Activated CD8-positive, alpha-beta memory T cell treated with anti-CD3 and anti-CD28 coated beads for 36 hours (primary cell): Measurements from ENCODE around the gene PRADC1. TPM values are rescaled to one million over a fixed set of nuclear protein-coding genes. Genes with fewer than 3 reads are reported as not detected.
"Not testable (repeated sequence)": the region's sequence is repeated elsewhere in the genome, so short reads cannot be mapped to it uniquely, and the experiment has no call there.

Experiments used
- CTCF ChIA-PET: fragments of 350-600 bp; sonication (Branson Sonifier 250); formaldehyde crosslinking; loops from one replicate; lab custom pipeline; 2021; ENCODE audit warnings: antibody characterized with exemption; lab: Charles Lee
- POLR2A ChIA-PET: fragments of 350-600 bp; sonication (Branson Sonifier 250); formaldehyde crosslinking; loops from one replicate; lab custom pipeline; 2021; ENCODE audit warnings: antibody characterized with exemption; lab: Charles Lee
- total RNA-seq, 2 experiments: library from RNA; stranded (reverse); gene quantifications; one replicate each; pipeline ENCODE4 v1.2.3, GENCODE V29; 2021

PRADC1 gene
- total RNA-seq, 2 experiments from 2014 or later, result 21.9 to 23.4 TPM

DNA sequence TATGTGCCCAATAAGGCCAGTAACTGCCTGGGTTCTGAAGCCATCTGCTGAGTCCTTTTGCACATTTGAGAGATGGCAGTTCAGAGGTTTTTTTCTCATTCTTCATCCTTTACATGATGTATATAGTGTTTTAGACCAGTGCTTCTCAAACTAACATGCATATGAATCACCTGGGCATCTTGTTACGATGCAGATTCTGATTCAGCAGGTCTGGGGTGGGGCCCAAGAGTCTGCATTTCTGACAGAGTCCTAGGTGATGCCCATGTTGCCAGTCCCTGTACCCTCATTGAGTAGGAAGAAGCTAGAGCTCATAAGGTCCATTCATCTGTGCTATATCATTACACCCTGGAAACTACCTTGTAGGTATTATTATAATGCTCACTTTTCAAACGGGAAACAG is 15.2 kb downstream of the PRADC1 start:
- ChIA-PET POLR2A (interaction anchor here (1.2 kb wide), 1 partner anchor 15 kb away, joined by 5 read pairs; no protein-coding TSS in a partner anchor), CTCF (interaction anchor here (1.3 kb wide), 1 partner anchor 10 kb away, joined by 3 read pairs; no protein-coding TSS in a partner anchor)

DNA sequence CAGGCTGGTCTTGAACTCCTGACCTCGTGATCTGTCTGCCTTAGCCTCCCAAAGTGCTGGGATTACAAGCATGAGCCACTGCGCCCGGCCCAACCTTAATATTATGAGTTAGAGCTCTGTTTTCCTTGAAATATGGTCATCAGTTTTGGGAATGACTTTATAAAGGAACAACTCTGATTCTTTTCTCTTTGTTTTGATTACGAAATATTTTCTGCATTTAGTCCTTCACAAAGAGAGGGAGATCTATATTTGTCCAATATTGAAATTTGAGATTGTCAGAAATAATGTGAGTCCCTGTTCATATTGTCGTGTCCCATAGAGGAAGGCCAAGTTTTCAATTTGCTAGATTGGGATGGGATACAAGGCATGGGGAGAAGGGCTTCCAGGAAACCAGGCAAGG is 15.9 kb downstream of the PRADC1 start:
- ChIA-PET POLR2A (no interaction called here), CTCF (interaction anchor here (1.3 kb wide), 1 partner anchor 11 kb away, joined by 3 read pairs; no protein-coding TSS in a partner anchor)

DNA sequence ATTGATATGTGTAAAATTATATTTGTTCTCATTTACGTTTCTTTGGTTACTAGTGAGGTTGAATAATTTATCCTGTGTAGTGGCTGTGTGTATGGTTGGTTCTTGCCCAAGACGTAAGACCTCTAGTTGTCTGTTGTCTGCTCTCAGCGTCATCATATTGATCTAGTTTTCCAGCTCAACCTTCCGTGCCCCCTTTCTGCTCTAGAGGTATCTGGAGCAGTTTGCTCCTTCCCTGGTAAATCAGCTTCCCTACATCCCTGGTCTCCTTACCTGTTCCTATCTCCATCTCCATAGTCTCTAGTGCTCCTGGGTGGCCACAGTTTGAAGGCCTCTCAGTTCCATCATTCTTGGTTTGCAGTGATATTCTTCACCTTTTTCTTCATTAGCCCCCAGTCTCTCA is 17.8 kb downstream of the PRADC1 start:
- ChIA-PET CTCF (no interaction called here), POLR2A (interaction anchor here (0.9 kb wide), 1 partner anchor 18 kb away, joined by 4 read pairs; the partner anchor contains the start of genes CCT7 and PRADC1)

DNA sequence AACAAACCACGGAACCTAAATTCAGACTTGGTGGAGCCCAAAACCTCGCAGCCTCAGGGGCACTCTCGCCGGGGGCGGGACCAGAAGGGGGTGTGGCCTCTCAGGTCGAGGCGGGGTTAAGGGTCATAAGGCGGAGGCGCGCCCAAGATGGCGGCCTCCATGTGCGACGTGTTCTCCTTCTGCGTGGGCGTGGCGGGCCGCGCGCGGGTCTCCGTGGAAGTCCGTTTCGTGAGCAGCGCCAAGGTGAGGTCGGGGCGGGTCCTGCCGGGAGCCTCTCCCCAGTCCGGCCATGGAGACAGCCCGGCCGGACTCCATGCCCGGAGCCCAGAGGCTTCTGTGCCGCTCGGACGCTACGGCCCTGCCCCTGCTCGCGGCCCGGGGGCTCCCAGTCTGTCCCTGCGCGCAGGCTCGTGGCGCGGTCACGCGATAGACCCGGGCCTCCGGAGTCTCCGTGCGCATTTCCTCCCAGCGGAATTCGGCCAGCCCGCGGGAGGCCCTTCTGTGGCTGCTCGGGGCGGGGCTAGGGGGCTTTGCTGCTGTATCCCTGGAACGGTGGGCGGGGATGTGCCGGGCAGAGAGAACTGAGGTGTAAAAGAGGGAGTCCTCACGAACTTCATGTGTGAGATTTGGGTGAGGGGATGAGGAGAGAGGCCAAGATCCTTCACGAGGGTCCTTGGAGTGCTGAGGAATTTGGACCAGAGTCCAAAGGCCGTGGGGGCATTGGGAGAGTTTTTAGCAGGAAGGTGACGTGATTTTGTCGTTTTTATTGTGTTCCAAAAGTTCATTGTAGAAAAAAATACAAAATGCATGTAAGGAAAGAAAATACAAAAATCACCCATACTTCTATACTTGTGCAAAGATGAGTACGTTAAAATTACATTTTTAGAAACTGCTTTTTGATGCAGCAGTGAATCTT is 18.7 kb downstream of the PRADC1 start, which contains the start of gene SMYD5:
Gene SMYD5, plus strand, starts transcription at position 126 of the 916 bp plus-strand sequence. Its CDS starts 22 bp downstream, at position 148.
- ChIA-PET POLR2A (interaction anchor here (0.9 kb wide), 1 partner anchor 19 kb away, joined by 4 read pairs; the partner anchor contains the start of genes CCT7 and PRADC1), CTCF (interaction anchor here (1.2 to 6.4 kb wide), 3 partner anchors 14 to 296 kb away, joined by 3 to 64 read pairs (median 10); no protein-coding TSS in a partner anchor)

DNA sequence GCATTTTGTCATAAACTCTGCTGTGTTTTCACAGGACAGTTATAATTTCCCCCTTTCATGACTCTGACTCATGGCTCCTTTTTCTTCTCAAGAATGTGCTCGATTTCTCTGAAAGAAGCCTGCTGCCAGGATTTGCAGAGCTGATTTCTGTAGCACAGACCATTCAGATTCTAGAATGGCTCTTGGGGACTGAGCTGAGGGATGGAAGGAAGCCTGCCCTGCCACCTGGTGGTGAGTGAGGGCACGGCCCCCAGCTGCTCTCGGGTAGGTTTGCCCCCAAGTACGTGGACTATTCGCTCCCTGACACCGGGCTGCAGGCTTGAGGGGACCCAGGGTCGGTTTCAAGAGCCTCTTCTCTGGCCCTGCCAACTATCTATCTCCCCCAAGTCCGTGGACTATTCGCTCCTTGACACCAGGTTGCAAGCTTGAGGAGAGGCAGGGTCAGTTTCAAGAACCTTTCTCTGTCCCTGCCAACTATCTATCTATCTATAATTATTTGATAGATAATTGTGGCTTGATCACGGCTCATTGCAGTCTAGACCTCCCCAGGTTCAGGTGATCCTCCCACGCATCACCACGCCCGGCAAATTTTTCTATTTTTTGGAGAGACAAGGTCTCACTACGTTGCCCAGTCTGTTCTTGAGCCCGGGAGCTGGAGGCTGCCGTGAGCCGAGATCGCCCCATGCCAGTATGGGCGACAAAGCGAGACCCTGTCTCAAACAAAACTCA is 20.4 kb downstream of the PRADC1 start:
- ChIA-PET POLR2A (interaction anchor here (1.1 to 1.6 kb wide), 3 partner anchors 21 to 72 kb away, joined by 3 to 9 read pairs (median 5); partner anchors contain the start of genes CCT7 and FBXO41), CTCF (interaction anchor here (0.8 to 6.4 kb wide), 17 partner anchors 8 to 319 kb away, joined by 3 to 64 read pairs (median 4); partner anchors contain the start of genes NOTO, PRADC1 and SFXN5)

DNA sequence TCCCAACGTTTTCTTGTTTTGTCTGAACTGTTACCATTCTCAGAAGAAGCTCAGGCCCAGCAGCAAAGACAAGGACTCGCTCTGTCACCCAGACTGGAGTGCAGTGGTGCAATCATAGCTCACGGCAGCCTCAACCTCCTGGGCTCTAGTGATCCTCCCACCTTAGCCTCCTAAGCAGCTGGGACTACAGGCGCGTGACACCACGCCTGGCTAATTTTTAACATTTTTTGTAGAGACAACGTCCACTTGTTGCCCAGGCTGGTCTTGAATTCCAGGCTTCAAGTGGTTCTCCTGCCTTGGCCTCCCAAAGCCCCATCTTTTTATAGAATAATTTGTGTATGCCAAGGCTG is 21.0 kb downstream of the PRADC1 start:
- POLR2A ChIA-PET, result interaction anchor here (1.3 to 1.6 kb wide), 2 partner anchors 35 to 73 kb away, joined by 3 to 9 read pairs; partner anchors contain the start of gene FBXO41

DNA sequence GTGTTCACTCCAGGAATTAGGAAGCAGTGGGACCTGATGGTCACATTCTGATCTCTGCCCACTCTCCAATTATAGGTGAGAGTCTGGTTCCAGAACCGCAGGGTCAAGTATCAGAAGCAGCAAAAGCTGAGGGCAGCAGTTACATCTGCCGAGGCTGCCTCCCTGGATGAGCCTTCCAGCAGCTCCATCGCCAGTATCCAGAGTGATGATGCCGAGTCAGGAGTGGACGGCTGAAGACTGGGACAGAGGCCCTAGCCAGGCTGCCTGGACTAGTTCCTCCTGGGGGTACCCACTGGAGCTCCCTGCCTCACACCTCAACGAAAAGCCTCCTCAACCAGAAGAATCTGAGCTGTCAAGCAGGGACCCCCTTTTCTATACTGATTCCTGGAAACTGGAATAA is 22.3 kb downstream of the PRADC1 start:
- ChIA-PET POLR2A (no interaction called here), CTCF (interaction anchor here (6.4 kb wide), 1 partner anchor 34 kb away, joined by 64 read pairs; no protein-coding TSS in a partner anchor)

More for the DNA sequence above, 21.0 kb downstream of the PRADC1 start:
- CTCF ChIA-PET, result interaction anchor here (0.8 to 6.4 kb wide), 14 partner anchors 9 to 319 kb away, joined by 3 to 64 read pairs (median 4); partner anchors contain the start of genes NOTO and SFXN5

DNA sequence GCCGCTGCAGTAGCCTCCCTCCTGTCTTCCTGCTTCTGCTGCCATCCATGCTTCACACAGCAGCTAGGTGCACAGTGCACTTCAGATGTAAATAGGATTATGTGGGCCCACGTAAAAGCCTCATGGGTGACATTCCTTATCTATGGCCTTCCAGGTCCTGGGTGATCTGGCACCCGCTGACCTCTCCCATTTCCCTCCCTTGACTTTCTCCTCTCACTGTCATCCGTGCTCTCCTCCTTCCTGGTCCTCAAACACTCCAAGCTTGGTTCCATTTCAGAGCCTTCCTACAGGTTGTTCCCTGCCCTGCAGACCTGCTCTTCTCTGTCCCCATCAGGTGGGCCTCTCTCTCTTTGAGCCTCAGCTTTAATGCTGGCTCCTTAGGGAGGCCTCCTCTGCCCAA is 23.0 kb downstream of the PRADC1 start:
- ChIA-PET CTCF (interaction anchor here (1.1 to 6.4 kb wide), 2 partner anchors 34 to 317 kb away, joined by 3 to 64 read pairs; no protein-coding TSS in a partner anchor), POLR2A (no interaction called here)

DNA sequence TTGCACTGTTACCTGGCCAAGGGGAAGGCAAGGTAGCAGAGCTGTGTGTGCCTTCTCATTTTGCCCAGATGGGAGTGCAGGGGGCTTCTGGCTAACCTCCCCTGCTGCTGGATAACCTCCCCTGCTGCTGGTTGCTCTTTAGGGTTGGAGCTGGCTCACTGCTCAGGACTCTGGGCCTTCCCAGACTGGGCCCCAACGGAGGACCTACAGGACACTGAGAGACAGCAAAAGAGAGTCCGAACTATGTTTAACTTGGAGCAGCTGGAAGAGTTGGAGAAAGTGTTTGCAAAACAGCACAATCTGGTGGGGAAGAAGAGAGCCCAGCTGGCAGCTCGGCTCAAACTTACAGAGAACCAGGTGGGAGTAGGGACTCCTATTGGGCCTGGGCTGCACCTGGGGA is 24.8 kb downstream of the PRADC1 start:
- POLR2A ChIA-PET, result no interaction called here
- CTCF ChIA-PET, result interaction anchor here (0.8 to 6.4 kb wide), 2 partner anchors 21 to 32 kb away, joined by 3 to 64 read pairs; no protein-coding TSS in a partner anchor

DNA sequence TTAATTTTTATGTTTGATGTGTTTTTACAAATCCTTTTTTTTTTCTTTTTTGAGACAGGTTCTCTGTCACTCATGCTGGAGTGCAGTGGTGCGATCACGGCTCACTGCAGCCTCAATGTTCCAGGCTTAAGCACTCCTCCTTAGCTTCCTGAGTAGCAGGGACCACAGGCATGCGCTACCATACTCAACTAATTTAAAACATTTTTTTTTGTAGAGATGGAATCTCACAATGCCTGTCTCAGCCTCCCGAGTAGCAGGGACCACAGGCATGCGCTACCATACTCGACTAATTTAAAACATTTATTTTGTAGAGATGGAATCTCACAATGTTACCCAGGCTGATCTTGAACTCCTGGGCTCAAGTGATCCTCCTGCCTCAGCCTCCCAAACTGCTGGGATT is 27.4 kb downstream of the PRADC1 start:
- ChIA-PET CTCF (interaction anchor here (0.6 kb wide), 1 partner anchor 28 kb away, joined by 3 read pairs; no protein-coding TSS in a partner anchor), POLR2A (no interaction called here)

DNA sequence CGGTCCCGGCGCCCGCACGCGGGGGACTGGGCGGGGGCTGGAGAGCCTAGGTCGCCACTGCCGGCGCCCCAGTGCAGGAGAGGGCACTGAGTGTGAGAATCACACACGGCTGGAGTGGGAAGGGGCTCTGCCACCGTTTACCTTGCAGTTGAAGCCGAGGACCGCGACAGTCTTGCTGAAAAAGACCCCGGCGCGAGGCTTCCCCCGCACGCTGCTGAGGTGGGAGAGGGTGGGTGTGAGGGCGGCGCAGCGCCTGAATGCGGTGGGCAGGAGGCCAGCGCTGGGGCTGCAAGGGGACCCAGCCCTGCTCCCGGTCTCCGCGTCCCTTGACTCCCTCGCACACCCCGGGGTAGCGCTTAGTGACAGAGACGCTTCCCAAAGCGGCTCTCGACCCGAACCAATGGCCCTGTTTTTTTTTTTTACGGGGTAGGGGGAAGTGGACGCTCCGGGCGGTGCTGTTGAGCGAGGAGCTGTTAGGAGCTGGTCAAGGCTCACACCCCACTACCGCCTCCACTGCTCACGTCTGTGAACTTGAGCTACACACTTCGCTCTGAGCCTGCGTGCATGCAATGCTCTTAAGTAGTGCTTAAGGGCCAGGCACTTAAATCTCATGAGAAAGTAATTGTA is 29.9 kb downstream of the PRADC1 start:
- ChIA-PET CTCF (no interaction called here), POLR2A (no interaction called here)

DNA sequence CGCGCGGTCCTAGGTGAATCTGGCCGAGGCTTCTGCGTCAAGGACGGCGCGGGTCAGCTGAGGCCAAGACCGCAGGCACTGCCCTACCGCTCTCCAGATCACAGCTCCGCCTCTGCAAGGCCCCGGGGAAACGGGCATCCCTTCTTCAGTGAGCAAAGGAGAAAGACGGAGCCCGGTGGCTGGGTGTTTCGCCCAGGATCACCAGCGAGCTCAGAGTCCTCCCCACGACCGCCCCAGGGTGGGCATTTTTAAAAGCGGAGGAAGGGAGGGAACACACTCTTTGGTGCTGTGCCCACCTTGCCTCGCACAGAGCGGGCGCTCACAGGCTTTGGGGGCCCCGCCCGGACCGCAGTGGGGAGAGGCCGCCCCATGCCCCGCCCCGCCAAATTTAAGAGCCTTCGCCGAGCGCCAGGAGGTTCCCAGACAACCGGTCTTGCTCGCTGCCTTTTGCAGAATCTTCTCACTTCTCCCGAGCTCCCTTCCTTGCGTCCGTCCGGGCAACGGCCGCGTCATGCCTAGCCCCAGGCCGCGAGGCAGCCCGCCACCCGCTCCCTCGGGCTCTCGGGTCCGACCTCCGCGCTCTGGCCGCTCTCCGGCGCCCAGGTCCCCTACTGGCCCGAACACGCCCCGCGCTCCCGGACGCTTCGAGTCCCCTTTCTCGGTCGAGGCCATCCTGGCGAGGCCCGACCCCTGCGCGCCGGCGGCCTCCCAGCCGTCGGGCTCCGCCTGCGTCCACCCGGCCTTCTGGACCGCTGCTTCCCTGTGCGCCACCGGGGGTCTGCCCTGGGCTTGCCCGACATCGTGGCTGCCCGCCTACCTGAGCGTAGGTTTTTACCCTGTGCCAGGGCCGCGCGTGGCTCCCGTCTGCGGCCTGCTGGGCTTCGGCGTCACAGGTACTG is 30.6 kb downstream of the PRADC1 start, which contains the start of gene NOTO:
Gene NOTO, plus strand, starts transcription at position 419 of the 899 bp plus-strand sequence. Its CDS starts 93 bp downstream, at position 512.
- CTCF ChIA-PET, result interaction anchor here (1.0 to 1.1 kb wide), 2 partner anchors 10 to 25 kb away, joined by 4 to 5 read pairs; no protein-coding TSS in a partner anchor
- POLR2A ChIA-PET, result no interaction called here

DNA sequence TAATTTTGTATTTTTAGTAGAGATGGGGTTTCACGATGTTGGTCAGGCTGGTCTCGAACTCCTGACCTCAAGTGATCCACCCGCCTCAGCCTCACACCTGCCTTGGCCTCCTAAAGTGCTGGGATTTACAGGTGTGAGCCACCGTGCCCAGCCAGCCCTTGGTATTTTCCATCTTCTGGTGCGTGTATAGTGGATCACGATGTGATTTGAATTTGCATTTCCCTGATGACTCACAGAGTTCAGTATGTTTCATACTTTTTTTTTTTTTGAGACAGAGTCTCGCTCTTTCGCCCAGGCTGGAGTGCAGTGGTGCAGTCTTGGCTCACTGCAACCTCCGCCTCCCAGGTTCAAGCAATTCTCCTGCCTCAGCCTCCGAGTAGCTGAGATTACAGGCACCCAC is 32.8 kb downstream of the PRADC1 start:
- POLR2A ChIA-PET, result not testable (repeated sequence)

DNA sequence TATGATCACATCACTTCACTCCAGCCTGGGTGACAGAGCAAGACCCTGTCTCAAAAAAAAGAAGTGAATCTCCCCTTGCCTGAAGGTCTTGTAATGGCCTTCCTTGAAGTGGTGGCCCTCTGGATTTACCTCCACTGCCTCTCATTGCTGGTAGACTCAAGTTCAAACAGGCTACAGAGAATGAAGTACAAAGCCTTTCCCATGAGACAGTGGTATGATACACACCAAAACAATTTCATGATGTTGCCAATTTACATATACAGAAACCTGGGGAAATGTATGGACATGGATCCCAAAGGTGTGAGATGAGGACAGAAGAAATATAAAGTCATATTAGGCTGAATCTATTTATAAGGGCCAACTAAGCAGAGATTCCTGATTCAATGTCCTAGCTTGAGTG is 35.5 kb downstream of the PRADC1 start:
- CTCF ChIA-PET, result interaction anchor here (0.6 kb wide), 1 partner anchor 1677 kb away, joined by 3 read pairs; no protein-coding TSS in a partner anchor

More for the DNA sequence above, 32.8 kb downstream of the PRADC1 start:
- CTCF ChIA-PET, result interaction anchor here (1.4 to 1.9 kb wide), 2 partner anchors 13 to 23 kb away, joined by 4 to 10 read pairs; partner anchors contain the start of gene SMYD5

DNA sequence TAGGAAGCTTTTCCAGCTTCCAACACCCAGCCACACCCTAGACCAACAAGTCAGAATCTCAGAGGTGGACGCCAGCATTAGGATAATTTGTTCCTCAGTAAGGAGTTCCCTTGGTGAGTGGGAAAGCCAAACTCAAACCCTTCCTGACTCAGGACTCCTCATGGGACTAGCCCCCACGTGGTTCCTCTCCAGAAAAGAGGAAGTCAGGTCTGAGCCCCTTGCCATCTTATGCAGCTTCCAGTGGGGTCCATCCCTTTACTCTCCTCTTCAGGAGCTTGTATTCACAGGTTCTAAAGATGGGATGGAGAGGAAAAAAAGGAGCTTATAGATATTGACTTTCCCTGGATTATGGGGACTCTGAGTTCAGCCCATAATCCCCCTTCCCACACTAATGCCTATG is 45.5 kb downstream of the PRADC1 start:
- ChIA-PET POLR2A (no interaction called here), CTCF (interaction anchor here (0.6 to 1.9 kb wide), 3 partner anchors 10 to 294 kb away, joined by 3 to 11 read pairs (median 3); no protein-coding TSS in a partner anchor)

More for the DNA sequence above, 35.5 kb downstream of the PRADC1 start:
- POLR2A ChIA-PET, result no interaction called here

DNA sequence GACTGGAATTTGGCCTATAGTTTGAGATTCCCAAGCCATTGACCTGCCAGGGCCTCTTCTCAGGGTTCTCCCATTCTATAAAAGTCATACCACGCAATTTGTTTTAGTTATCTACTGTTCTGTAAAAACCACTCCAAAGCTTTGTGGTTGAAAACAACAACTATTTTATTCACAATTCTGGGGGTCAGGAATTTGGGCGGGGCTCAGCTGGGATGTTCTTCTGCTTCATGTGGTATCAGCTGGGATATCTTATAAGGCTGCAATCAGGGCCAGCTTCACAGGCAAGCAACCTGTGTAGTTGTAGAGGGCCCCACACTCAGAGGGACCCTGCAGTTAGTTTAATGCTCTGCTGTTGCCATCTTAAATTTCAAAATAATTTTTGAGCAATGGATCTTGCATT is 47.1 kb downstream of the PRADC1 start:
- CTCF ChIA-PET, result interaction anchor here (0.6 to 1.1 kb wide), 3 partner anchors 9 to 1371 kb away, joined by 3 to 4 read pairs (median 4); no protein-coding TSS in a partner anchor
- POLR2A ChIA-PET, result no interaction called here
